Activated CD4-positive, alpha-beta T cell treated with anti-CD3 and anti-CD28 coated beads for 24 hours (primary cell): ENCODE results near the gene MS4A8.
"Not testable (repeated sequence)": the region's sequence is repeated elsewhere in the genome, so short reads cannot be mapped to it uniquely, and the experiment has no call there.

Experiments used
- DNase-seq, 2 donors: peaks; one replicate each; pipeline ENCODE4 v3.0.0-alpha.2; 2020; ENCODE audit warnings: low read depth in 2 of 2

Gene MS4A8

GRCh38 chr11:60699284-60699691 lies at the start of gene MS4A8:
Gene MS4A8, plus strand, starts transcription at chr11:60699612. Its CDS starts 1,249 bp downstream, at chr11:60700861.
- no peak for DNase-seq

- DNase-seq = no peak
Observed at GRCh38 chr11:60657888-60658287, 41.5 kb upstream of the MS4A8 start.

- no peak for DNase-seq
Observed at GRCh38 chr11:60658409-60658808, 41.0 kb upstream of the MS4A8 start.

GRCh38 chr11:60672255-60672654 lies 27.2 kb upstream of the MS4A8 start:
- DNase-seq = no peak

- not testable (repeated sequence) for DNase-seq
Observed at GRCh38 chr11:60678231-60678630, 21.2 kb upstream of the MS4A8 start.

- DNase-seq = no peak
Observed at GRCh38 chr11:60679879-60680278, 19.5 kb upstream of the MS4A8 start.

- DNase-seq = no peak
Observed at GRCh38 chr11:60680455-60681119, 18.8 kb upstream of the MS4A8 start.

- DNase-seq = not testable (repeated sequence)
Observed at GRCh38 chr11:60684541-60684848, 14.9 kb upstream of the MS4A8 start.

- no peak for DNase-seq
Observed at GRCh38 chr11:60691661-60692060, 7.8 kb upstream of the MS4A8 start.

- DNase-seq = no peak
Observed at GRCh38 chr11:60699936-60700335, 524 bp downstream of the MS4A8 start.

GRCh38 chr11:60700689-60701468 lies 1.5 kb downstream of the MS4A8 start:
- DNase-seq = no peak

- no peak for DNase-seq
Observed at GRCh38 chr11:60701469-60701818, 2.0 kb downstream of the MS4A8 start.

GRCh38 chr11:60703374-60703773 lies 4.0 kb downstream of the MS4A8 start:
- DNase-seq = no peak

- no peak for DNase-seq
Observed at GRCh38 chr11:60705895-60706294, 6.5 kb downstream of the MS4A8 start.

- DNase-seq = no peak
Observed at GRCh38 chr11:60706931-60707330, 7.5 kb downstream of the MS4A8 start.

- no peak for DNase-seq
Observed at GRCh38 chr11:60710482-60710881, 11.1 kb downstream of the MS4A8 start.

- no peak for DNase-seq
Observed at GRCh38 chr11:60711276-60711675, 11.9 kb downstream of the MS4A8 start.

GRCh38 chr11:60713423-60713822 lies 14.0 kb downstream of the MS4A8 start:
- not testable (repeated sequence) for DNase-seq

- DNase-seq = no peak
Observed at GRCh38 chr11:60717956-60718355, 18.5 kb downstream of the MS4A8 start.

- no peak for DNase-seq
Observed at GRCh38 chr11:60718524-60719316, 19.3 kb downstream of the MS4A8 start.

- no peak for DNase-seq
Observed at GRCh38 chr11:60719391-60719790, 20.0 kb downstream of the MS4A8 start.

- no peak for DNase-seq
Observed at GRCh38 chr11:60720460-60720859, 21.0 kb downstream of the MS4A8 start.

- DNase-seq = no peak
Observed at GRCh38 chr11:60724420-60724819, 25.0 kb downstream of the MS4A8 start, which contains the start of gene MS4A18. Gene MS4A18, plus strand, starts transcription at chr11:60724720.
